SK-N-SH treated with all-trans-retinoic acid at 6 μM for 48 hours (cell line): ENCODE data around the gene CRAMP1.

Experiments used
- ESRRG ChIP-seq: fragments of 250-450 bp; sonication (Bioruptor Pico); IDR thresholded peaks from 2 replicates; pipeline ENCODE4 v1.6.1; 2021; ENCODE audit warnings: mild to moderate bottlenecking
- GLIS3 ChIP-seq: fragments of 250-450 bp; sonication (Bioruptor Pico); IDR thresholded peaks from 2 replicates; pipeline ENCODE4 v1.5.0; 2020; ENCODE audit warnings: mild to moderate bottlenecking, moderate library complexity
- POU6F1 ChIP-seq: fragments of 250-450 bp; sonication (Bioruptor Pico); IDR thresholded peaks from 2 replicates; pipeline ENCODE4 v1.8.0; 2021; ENCODE audit warnings: low read depth, mild to moderate bottlenecking, moderate library complexity, borderline replicate concordance
- PPARA ChIP-seq: fragments of 250-450 bp; sonication (Bioruptor Pico); IDR thresholded peaks from 2 replicates; pipeline ENCODE4 v1.5.0; 2020; ENCODE audit warnings: mild to moderate bottlenecking, borderline replicate concordance
- RARB ChIP-seq: fragments of 250-450 bp; sonication (Bioruptor Pico); IDR thresholded peaks from 2 replicates; pipeline ENCODE4 v1.8.0; 2021; ENCODE audit warnings: mild to moderate bottlenecking, moderate library complexity
- SNAI2 ChIP-seq: fragments of 250-450 bp; sonication (Bioruptor Pico); IDR thresholded peaks from 2 replicates; pipeline ENCODE4 v1.5.0; 2020; ENCODE audit warnings: mild to moderate bottlenecking, moderate library complexity
- ZC3H10 ChIP-seq: fragments of 250-450 bp; sonication (Bioruptor Pico); IDR thresholded peaks from 2 replicates; pipeline ENCODE4 v1.5.1; 2021; ENCODE audit warnings: mild to moderate bottlenecking, moderate library complexity
- ZFP3 ChIP-seq: fragments of 250-450 bp; sonication (Bioruptor Pico); IDR thresholded peaks from 2 replicates; pipeline ENCODE4 v1.5.0; 2020; ENCODE audit warnings: mild to moderate bottlenecking, moderate library complexity
- ZFP30 ChIP-seq: fragments of 450-650 bp; formaldehyde crosslinking; IDR thresholded peaks from 2 replicates; pipeline ENCODE4 v1.5.0; 2022; ENCODE audit warnings: mild to moderate bottlenecking, moderate library complexity
- ZNF70 ChIP-seq: fragments of 450-650 bp; formaldehyde crosslinking; IDR thresholded peaks from 2 replicates; pipeline ENCODE4 v1.5.0; 2020; ENCODE audit warnings: mild to moderate bottlenecking, moderate library complexity
- ZNF8 ChIP-seq: fragments of 450-650 bp; formaldehyde crosslinking; IDR thresholded peaks from 2 replicates; pipeline ENCODE4 v1.5.0; 2020; ENCODE audit warnings: mild to moderate bottlenecking, moderate library complexity
- TF ChIP-seq, protein P1 (sequence below): fragments of 250-450 bp; sonication (Bioruptor Pico); IDR thresholded peaks from 2 replicates; pipeline ENCODE4 v1.8.0; 2020; ENCODE audit warnings: mild to moderate bottlenecking, moderate library complexity, borderline replicate concordance

DNA sequence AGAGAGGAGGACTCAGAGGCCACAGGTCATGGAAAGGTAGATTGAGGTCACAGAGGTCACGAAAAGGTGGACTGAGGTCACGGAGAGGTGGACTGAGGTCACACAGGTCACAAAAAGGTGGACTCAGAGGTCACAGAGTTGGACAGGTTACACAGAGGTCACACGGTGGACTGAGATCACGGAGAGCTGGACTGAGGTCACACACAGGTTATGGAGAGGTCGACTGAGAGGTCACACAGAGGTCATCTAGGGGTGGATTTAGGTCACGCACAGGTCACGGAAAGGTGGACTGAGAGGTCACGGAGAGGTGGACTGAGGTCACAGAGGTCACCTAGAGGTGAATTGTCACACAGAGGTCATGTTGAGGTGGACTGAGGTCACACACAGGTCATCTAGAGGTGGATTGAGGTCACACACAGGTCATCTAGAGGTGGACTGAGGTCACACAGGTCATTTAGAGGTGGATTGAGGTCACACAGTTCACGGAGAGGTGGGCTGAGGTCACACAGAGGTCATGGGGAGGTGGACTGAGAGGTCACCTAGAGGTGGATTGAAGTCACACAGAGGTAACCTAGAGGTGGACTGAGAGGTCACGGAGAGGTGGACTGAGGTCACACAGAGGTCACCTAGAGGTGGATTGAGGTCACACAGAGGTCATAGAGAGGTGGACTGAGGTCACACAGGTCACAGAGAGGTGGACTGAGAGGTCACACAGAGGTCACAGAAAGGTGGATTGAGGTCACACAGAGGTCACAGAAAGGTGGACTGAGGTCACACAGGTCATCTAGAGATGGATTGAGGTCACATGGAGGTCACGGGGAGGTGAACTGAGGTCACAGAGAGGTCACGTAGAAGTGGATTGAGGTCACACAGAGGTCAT, 39.2 kb downstream of the CRAMP1 start:
- TF ChIP-seq, protein P1, sequence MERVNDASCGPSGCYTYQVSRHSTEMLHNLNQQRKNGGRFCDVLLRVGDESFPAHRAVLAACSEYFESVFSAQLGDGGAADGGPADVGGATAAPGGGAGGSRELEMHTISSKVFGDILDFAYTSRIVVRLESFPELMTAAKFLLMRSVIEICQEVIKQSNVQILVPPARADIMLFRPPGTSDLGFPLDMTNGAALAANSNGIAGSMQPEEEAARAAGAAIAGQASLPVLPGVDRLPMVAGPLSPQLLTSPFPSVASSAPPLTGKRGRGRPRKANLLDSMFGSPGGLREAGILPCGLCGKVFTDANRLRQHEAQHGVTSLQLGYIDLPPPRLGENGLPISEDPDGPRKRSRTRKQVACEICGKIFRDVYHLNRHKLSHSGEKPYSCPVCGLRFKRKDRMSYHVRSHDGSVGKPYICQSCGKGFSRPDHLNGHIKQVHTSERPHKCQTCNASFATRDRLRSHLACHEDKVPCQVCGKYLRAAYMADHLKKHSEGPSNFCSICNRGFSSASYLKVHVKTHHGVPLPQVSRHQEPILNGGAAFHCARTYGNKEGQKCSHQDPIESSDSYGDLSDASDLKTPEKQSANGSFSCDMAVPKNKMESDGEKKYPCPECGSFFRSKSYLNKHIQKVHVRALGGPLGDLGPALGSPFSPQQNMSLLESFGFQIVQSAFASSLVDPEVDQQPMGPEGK (CRISPR knock-in tag), result no peak
- TF ChIP-seq SNAI2 (CRISPR knock-in tag) (no peak), RARB (CRISPR knock-in tag) (no peak), ZFP30 (no peak), PPARA (CRISPR knock-in tag) (no peak), GLIS3 (CRISPR knock-in tag) (no peak), ZNF8 (CRISPR knock-in tag) (no peak), ZFP3 (no peak), POU6F1 (CRISPR knock-in tag) (no peak), ESRRG (CRISPR knock-in tag) (no peak), ZNF70 (CRISPR knock-in tag) (no peak), ZC3H10 (CRISPR knock-in tag) (no peak)
